GM12892 (cell line): ENCODE measurements around the gene ANKRD52.

Source experiments
- POLR2A ChIP-seq: IDR thresholded peaks from 2 replicates; pipeline ENCODE4 v1.6.1; 2011; ENCODE audit warnings: low read depth, low read length, control low read depth
- POLR2AphosphoS5 ChIP-seq: IDR thresholded peaks from 2 replicates; pipeline ENCODE4 v1.6.1; 2011; ENCODE audit warnings: low read depth, low read length, control low read depth
- TAF1 ChIP-seq: IDR thresholded peaks from 2 replicates; pipeline ENCODE4 v1.6.1; 2011; ENCODE audit warnings: low read depth, mild to moderate bottlenecking, control low read depth, low read length, borderline replicate concordance

DNA sequence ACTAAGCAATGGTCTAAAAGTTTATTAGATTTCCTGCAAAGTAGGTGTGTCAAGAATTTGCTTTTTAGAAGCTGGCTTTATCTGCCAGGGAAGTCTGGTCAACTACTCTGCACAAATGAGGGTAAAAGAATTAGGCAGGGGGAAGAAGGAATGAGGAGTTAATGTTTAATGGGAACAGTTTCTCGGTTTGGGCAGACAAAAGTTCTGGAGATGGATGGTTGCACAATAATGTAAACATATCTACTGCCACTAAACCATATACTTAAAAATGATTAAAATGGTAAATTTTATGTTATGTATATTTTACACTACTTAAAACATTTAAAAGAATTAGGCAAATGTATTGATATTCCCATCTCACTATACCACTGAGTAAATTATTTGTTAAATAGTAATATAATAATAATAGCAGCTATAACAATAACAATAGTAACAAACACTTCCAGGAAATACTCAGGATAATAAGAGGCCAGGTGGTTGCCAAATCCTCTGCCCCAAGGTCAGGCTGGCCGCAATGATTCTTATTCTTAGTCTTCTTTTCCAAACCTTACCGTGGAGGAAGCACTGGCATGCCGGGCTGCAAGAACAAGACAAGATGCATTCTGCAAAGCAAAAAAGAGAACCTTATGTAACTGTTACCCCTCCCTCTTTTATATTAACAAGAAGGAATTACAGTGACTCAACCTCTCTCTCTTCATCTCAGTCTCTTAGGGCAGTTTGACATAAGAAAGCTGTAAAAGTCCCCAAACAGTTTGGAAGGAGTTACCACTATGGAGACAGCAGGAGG lies 28.1 kb upstream of the ANKRD52 start:
- TF ChIP-seq POLR2AphosphoS5 (no peak), POLR2A (no peak), TAF1 (no peak)
